ENCODE data around the gene PRPS1.

PRPS1 gene

GRCh38 chrX:107675823-107676555 lies 47.7 kb downstream of the PRPS1 start:
- no peak for DNase-seq (ENCODE audit: low read depth)
- in situ Hi-C loops (cut with HindIII; ENCODE audit: low sequenced_read_pairs): no loop called here
- peak overlapping the region; percentile 56 for H3K4me3 ChIP-seq (ENCODE audit: low read depth, low read length)
- TF ChIP-seq CTCF (IDR thresholded peaks at IDR 0.05; ENCODE audit: low read depth, low read length, missing control alignments): no peak

DNA sequence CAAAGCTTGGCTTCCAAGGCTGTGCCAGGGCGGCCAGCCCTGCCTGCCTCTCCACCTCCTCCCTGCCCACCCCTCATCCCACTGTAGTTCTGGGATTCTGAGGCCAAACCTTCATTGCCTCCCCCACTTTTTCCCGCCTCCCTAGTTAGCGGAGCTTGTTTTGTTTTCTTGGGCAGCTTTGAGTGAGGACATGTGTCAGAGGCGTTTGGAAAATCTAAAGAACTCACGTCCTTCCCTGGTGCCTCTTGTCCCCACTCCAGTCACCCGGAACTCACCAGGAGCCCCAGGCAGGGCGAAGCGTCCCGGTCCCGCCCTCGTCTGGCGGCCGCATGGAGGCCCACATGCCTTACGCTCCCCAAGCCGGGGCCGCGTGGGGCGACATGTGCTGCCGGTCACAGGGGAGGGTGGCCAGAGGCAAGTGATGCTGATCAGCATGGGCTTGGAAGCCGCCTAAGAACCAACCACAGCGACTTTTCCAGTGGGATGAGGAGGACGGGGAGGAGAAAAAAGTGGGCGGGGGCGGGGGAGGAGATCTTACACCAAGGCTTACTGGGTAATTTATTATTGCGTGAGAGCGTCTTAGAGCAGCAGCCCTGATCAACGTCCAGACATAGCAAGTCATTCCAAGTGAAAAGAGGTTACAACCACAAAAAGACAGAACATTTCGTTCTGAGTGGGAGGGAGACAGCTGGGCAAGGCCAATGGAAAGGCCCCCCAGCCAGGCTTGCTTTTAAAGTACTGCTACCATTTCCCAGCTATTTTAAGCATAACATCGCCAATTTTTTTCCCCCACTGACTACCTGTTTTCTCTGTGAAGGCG lies 48.5 kb downstream of the PRPS1 start:
- no peak for DNase-seq (ENCODE audit: low read depth)
- peak overlapping the region; percentile 56 for H3K4me3 ChIP-seq (ENCODE audit: low read depth, low read length)
- in situ Hi-C loops (cut with HindIII; ENCODE audit: low sequenced_read_pairs): no loop called here

GRCh38 chrX:107677501-107677901 lies 49.2 kb downstream of the PRPS1 start:
- in situ Hi-C loops (cut with HindIII; ENCODE audit: low sequenced_read_pairs): no loop called here
- H3K4me3 ChIP-seq (ENCODE audit: low read depth, low read length): no peak overlapping the region
- DNase-seq (ENCODE audit: low read depth): no peak
- no peak for TF ChIP-seq CTCF (IDR thresholded peaks at IDR 0.05; ENCODE audit: low read depth, low read length, missing control alignments)

More for the DNA sequence above, 48.5 kb downstream of the PRPS1 start:
- no peak for TF ChIP-seq CTCF (IDR thresholded peaks at IDR 0.05; ENCODE audit: low read depth, low read length, missing control alignments)

- H3K4me3 ChIP-seq (ENCODE audit: low read depth, low read length): no peak overlapping the region
- DNase-seq (ENCODE audit: low read depth): no peak
- in situ Hi-C loops (cut with HindIII; ENCODE audit: low sequenced_read_pairs): no loop called here
- no peak for TF ChIP-seq CTCF (IDR thresholded peaks at IDR 0.05; ENCODE audit: low read depth, low read length, missing control alignments)
These were observed 49.6 kb downstream of the PRPS1 start for GRCh38 chrX:107677909-107678308.

- in situ Hi-C loops (cut with HindIII; ENCODE audit: low sequenced_read_pairs): no loop called here
- TF ChIP-seq CTCF (IDR thresholded peaks at IDR 0.05; ENCODE audit: low read depth, low read length, missing control alignments): no peak
- no peak overlapping the region for H3K4me3 ChIP-seq (ENCODE audit: low read depth, low read length)
- no peak for DNase-seq (ENCODE audit: low read depth)
These were observed 50.8 kb downstream of the PRPS1 start for GRCh38 chrX:107678957-107679740.

GRCh38 chrX:107682256-107682655 lies 53.9 kb downstream of the PRPS1 start:
- DNase-seq (ENCODE audit: low read depth): no peak
- TF ChIP-seq CTCF (IDR thresholded peaks at IDR 0.05; ENCODE audit: low read depth, low read length, missing control alignments): no peak
- no peak overlapping the region for H3K4me3 ChIP-seq (ENCODE audit: low read depth, low read length)
- in situ Hi-C loops (cut with HindIII; ENCODE audit: low sequenced_read_pairs): no loop called here
